C4-2B (cell line): ENCODE results near the gene SLC7A6.
"Not testable (repeated sequence)": the region's sequence is repeated elsewhere in the genome, so short reads cannot be mapped to it uniquely, and the experiment has no call there.

Experiments used
- H3K27ac ChIP-seq: fragments of 450-650 bp; 2 replicates; pipeline ENCODE4 v1.5.1; 2017
- CTCF ChIP-seq: fragments of 450-650 bp; conservative IDR thresholded peaks from 2 replicates; pipeline ENCODE4 v1.5.1; 2017; ENCODE audit warnings: mild to moderate bottlenecking
- ZFX ChIP-seq: fragments of 450-650 bp; IDR thresholded peaks from 2 replicates; pipeline ENCODE4 v1.6.1; 2017

Gene SLC7A6

DNA sequence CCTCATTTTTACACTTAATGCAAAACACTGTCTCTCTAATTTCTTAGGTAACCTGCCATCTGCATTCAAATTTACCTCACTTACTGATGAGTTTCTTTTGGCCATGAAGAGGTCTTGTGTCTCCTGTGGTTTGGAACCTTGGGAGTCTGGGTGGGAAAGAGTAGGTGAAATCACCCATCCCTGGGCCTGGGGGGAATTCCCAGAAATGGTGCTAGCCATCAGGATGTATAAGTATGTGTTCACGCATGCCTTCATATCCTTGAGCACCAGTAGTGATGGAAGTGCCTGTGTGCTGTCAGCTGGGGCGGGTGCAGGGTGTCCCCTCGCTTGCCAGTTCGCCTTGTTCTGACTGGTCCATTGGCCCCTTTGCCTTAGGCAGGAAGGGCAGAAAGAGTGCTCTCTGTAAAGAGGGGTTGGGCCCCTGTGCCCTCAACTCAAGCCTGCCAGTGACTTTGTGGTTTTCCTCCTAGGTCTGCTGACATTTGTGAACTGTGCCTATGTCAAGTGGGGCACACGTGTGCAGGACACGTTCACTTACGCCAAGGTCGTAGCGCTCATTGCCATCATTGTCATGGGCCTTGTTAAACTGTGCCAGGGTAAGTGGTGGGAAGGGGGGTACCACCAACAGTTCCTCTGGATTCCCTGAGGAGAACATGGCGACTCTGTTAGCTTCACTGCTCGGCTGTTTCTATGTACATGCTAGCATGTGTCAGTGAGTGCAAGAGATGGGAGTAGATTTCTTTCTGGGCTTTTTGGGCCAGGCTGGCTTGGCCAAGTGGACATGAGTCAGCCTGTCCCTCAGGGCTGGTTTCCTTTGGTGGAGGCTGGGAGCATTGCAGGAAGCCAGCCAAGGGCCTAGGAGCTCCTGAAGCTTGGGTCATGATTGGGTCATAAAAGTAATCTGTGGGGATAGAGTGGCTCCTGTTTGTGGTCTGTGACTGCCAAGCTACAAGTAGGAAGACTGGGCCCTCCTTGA lies 23.2 kb downstream of the SLC7A6 start:
- TF ChIP-seq ZFX (no peak), CTCF (no peak)
- no peak overlapping the region for H3K27ac ChIP-seq

DNA sequence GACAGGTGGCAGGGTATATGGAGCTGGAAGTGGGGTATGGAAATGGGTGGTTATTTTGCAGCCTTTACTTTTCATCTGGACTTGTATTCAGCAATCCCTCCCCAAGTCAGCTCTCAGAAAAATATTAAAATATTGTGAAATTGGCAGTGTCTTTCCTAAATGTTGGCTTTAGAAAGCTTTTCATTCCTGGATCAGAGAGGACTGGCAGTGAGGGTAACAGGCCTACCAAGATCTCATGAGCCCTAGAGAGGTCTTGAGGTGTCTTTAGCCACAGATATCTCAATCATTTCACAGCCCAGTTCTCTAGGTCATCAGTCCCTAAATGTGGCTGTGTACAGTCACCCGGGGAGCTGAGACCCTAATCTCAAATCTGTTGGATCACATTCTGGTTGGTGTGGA lies 23.9 kb downstream of the SLC7A6 start:
- H3K27ac ChIP-seq = no peak overlapping the region
- no peak for TF ChIP-seq CTCF
- TF ChIP-seq ZFX = no peak

DNA sequence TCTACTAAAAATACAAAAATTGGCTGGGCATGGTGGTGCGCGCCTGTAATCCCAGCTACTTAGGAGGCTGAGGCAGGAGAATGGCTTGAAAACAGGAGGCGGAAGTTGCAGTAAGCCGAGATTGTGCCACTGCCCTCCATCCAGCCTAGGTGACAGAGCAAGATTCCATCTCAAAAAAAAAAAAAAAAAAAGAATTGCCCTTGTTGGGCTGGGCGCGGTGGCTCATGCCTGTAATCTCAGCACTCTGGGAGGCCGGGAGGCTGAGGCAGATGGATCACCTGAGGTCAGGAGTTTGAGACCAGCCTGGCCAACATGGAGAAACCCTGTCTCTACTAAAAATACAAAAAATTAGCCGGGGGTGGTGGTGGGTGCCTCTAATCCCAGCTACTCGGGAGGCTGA lies 24.5 kb downstream of the SLC7A6 start:
- H3K27ac ChIP-seq = not testable (repeated sequence)

DNA sequence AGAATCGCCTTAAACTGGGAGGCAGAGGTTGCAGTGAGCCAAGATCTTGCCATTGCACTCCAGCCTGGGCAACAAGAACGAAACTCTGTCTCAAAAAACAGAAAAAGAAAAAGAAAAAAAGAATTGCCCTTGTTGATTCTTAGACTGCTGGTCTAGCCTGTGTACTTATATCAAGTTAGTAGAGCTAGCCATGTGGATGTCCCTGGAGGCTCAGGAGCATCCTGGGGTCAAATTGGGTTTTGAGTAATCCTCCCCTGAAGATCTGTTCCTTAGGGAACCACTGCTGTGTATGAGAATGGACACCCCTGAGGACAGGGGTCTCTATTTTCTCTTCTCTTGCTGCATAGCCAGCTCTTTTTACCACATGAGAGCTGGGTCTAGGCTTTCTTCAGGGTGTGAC lies 24.9 kb downstream of the SLC7A6 start:
- TF ChIP-seq CTCF (no peak), ZFX (no peak)
- no peak overlapping the region for H3K27ac ChIP-seq

DNA sequence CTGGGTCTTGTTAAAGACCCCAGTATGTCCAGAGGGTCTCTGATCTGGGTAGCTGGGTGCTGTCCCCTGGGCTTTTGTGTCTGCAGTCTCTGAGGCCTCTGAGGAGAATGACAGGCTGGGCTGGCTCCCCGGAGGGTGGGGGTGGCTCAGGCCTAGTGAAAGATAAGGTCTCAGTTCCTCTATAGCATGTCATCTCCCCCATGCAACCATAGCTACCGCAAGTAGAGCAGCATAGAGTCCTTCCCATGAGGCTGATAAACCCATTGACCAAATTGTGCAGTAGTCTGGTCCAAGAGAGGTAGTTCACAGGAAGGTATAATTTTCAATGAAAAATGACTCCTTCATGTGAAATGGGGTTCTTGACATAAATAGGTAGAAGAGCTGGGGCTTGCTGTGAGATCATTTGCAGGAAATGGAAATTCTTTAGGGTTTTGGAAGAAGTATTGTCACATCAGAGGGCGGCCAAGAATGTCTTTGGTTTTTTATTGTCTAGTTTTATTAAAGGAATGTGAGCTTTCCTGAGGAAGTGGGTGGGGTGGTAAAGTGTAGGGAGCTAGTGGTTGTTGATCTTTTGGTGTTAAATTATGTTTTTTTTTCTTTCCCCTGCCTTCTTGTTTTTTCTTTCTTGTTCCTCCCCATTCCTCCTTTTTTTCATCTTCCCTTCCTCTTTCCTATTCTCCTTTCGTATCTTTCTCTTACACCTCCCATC lies 25.4 kb downstream of the SLC7A6 start:
- no peak overlapping the region for H3K27ac ChIP-seq
- no peak for TF ChIP-seq ZFX
- no peak for TF ChIP-seq CTCF

GRCh38 chr16:68290450-68290849 lies 26.1 kb downstream of the SLC7A6 start:
- no peak overlapping the region for H3K27ac ChIP-seq
- TF ChIP-seq ZFX (no peak), CTCF (no peak)

DNA sequence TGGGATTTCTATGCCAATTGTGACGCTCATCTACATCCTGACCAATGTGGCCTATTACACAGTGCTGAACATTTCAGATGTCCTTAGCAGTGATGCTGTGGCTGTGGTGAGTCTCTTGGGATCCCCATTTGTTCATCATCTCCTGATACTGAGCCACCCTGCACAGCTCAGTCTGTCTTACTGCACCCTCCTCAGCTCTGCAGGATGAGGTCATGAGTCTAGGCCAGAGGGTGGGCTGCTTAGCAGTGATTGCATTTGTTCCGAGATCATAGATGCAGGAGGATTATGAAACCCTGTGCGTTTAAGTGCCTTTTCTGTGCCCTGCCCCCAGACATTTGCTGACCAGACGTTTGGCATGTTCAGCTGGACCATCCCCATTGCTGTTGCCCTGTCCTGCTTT lies 26.9 kb downstream of the SLC7A6 start:
- H3K27ac ChIP-seq = no peak overlapping the region
- TF ChIP-seq ZFX (no peak), CTCF (no peak)
